SHP77 treated with DMSO at 0.1 percent for 48 hours (cell line): Measurements from ENCODE around the gene SLU7.

ENCODE experiments used
- DNase-seq: peaks from one replicate; lab custom pipeline; 2025; lab: John Stamatoyannopoulos, UW

The SLU7 gene

GRCh38 chr5:160367261-160367660 is 51.6 kb downstream of the SLU7 start:
- no peak for DNase-seq

GRCh38 chr5:160366230-160366629 is 52.7 kb downstream of the SLU7 start:
- no peak for DNase-seq

- DNase-seq = no peak
Observed at GRCh38 chr5:160363660-160364395, 55.1 kb downstream of the SLU7 start.

- no peak for DNase-seq
Observed at GRCh38 chr5:160363211-160363610, 55.7 kb downstream of the SLU7 start.

- DNase-seq = no peak
Observed at GRCh38 chr5:160361624-160362228, 57.2 kb downstream of the SLU7 start.

GRCh38 chr5:160360310-160360709 is 58.6 kb downstream of the SLU7 start:
- DNase-seq = no peak

- no peak for DNase-seq
Observed at GRCh38 chr5:160359816-160360215, 59.1 kb downstream of the SLU7 start.

- DNase-seq = no peak
Observed at GRCh38 chr5:160359242-160359641, 59.6 kb downstream of the SLU7 start.

GRCh38 chr5:160357861-160358411 is 60.9 kb downstream of the SLU7 start:
- no peak for DNase-seq

GRCh38 chr5:160357394-160357793 is 61.5 kb downstream of the SLU7 start:
- no peak for DNase-seq

GRCh38 chr5:160356550-160357347 is 62.1 kb downstream of the SLU7 start:
- no peak for DNase-seq

- DNase-seq = no peak
Observed at GRCh38 chr5:160354666-160355065, 64.2 kb downstream of the SLU7 start.

- no peak for DNase-seq
Observed at GRCh38 chr5:160353379-160353778, 65.5 kb downstream of the SLU7 start.

GRCh38 chr5:160352308-160352707 is 66.6 kb downstream of the SLU7 start:
- no peak for DNase-seq
